ENCODE measurements around the gene C5orf46.
"Not testable (repeated sequence)": the region's sequence is repeated elsewhere in the genome, so short reads cannot be mapped to it uniquely, and the experiment has no call there.

The C5orf46 gene

DNA sequence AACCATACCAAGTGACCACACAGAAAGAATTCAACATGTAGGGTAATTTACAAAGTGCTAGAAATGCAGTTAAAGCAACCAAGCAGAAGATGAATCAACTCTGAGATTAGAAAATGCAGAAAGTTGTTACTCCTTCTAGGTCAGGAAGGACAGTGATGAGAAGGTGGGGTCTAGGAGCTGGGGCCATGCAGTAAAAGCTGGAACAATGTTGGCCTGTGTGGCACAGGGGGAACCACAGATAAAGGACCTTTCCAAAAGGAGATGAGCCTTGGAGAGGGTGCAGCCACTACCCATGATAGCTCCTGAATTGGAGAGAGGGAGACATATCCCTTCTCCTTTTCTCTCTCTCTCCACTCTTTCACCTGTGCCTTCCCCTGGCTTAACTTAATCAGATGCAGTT, 30.2 kb downstream of the C5orf46 start:
- POLR2A ChIA-PET: no interaction called here
- CTCF ChIA-PET: no interaction called here
- no peak for DNase-seq (ENCODE audit: extremely low spot score)

DNA sequence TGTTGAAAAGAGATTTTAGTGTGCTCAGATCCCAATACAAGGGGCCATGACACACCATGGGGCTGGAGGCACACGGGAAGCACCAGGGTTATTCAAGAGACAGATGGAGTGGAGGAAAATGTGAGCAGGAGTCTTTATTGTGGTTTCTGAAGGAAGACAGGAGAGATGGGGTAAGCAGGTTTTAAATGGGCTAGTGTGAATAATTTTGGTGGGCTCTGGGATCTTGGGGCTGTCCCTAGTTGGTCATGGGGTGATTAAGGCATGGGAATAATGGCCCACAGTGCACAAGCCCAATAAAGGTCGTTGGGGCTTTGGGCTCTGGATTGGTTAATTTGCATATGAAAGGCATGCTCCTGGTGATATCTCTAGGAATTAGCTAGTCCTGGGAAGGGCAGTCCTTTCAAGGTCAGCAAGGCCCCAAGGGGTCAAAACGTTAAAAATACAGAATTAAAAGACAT, 31.4 kb downstream of the C5orf46 start:
- POLR2A ChIA-PET: no interaction called here
- TF ChIP-seq FOXK2 (IDR thresholded peaks at IDR 0.05) (no peak), L3MBTL2 (conservative IDR thresholded peaks at IDR 0.05) (no peak), LEF1 (IDR thresholded peaks at IDR 0.05; ENCODE audit: borderline replicate concordance) (no peak), ELF4 (IDR thresholded peaks at IDR 0.05) (no peak), NFRKB (IDR thresholded peaks at IDR 0.05) (no peak), CTBP1 (IDR thresholded peaks at IDR 0.05; ENCODE audit: borderline replicate concordance) (no peak), HDGF (IDR thresholded peaks at IDR 0.05; ENCODE audit: borderline replicate concordance) (no peak), BHLHE40 (IDR thresholded peaks at IDR 0.05; ENCODE audit: borderline replicate concordance) (no peak), TARDBP (IDR thresholded peaks at IDR 0.05) (no peak)
- CTCF ChIA-PET: no interaction called here
- no peak for DNase-seq (ENCODE audit: extremely low spot score)

More for the DNA sequence above, 30.2 kb downstream of the C5orf46 start:
- TF ChIP-seq BHLHE40 (IDR thresholded peaks at IDR 0.05; ENCODE audit: borderline replicate concordance) (no peak), FOXM1 (IDR thresholded peaks at IDR 0.05; ENCODE audit: borderline replicate concordance) (no peak), ELF4 (IDR thresholded peaks at IDR 0.05) (no peak), FOXA1 (IDR thresholded peaks at IDR 0.05) (no peak), TARDBP (IDR thresholded peaks at IDR 0.05) (no peak), HDGF (IDR thresholded peaks at IDR 0.05; ENCODE audit: borderline replicate concordance) (no peak), NFRKB (IDR thresholded peaks at IDR 0.05) (no peak), CTBP1 (IDR thresholded peaks at IDR 0.05; ENCODE audit: borderline replicate concordance) (no peak), FOXK2 (IDR thresholded peaks at IDR 0.05) (no peak), SUZ12 (IDR thresholded peaks at IDR 0.05) (no peak), L3MBTL2 (conservative IDR thresholded peaks at IDR 0.05) (no peak), SP1 (IDR thresholded peaks at IDR 0.05) (no peak), ARNT (IDR thresholded peaks at IDR 0.05) (no peak), LEF1 (IDR thresholded peaks at IDR 0.05; ENCODE audit: borderline replicate concordance) (no peak), ZNF384 (IDR thresholded peaks at IDR 0.05) (no peak)
- TF ChIP-seq, protein P1, sequence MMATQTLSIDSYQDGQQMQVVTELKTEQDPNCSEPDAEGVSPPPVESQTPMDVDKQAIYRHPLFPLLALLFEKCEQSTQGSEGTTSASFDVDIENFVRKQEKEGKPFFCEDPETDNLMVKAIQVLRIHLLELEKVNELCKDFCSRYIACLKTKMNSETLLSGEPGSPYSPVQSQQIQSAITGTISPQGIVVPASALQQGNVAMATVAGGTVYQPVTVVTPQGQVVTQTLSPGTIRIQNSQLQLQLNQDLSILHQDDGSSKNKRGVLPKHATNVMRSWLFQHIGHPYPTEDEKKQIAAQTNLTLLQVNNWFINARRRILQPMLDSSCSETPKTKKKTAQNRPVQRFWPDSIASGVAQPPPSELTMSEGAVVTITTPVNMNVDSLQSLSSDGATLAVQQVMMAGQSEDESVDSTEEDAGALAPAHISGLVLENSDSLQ (IDR thresholded peaks at IDR 0.05): no peak

DNA sequence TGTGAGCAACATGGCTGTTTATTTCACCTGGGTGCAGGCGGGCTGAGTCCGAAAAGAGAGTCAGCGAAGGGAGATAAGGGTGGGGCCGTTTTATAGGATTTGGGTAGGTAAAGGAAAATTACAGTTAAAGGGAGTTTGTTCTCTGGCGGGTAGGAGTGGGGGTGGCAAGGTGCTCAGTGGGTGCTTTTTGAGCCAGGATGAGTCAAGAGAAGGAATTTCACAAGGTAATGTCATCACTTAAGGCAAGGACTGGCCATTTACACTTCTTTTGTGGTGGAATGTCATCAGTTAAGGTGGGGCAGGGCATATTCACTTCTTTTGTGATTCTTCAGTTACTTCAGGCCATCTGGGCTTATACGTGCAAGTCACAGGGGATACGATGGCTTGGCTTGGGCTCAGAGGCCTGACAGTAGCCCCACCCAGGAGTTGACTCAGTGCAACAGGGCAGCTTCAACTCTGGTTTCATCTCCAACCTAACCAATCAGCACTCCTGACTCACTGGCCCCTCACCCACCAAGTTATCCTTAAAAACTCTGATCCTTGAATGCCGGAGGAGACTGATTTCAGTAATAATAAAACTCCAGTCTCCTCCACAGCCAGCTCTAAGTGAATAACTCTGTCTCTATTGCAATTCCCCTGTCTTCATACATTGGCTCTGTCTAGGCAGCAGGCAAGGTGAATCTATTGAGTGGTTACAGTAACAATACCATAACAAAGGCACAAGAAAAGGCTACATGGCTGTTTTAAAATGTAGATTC, 32.0 kb downstream of the C5orf46 start:
- POLR2A ChIA-PET; CTCF ChIA-PET; DNase-seq (ENCODE audit: extremely low spot score): not testable (repeated sequence)

DNA sequence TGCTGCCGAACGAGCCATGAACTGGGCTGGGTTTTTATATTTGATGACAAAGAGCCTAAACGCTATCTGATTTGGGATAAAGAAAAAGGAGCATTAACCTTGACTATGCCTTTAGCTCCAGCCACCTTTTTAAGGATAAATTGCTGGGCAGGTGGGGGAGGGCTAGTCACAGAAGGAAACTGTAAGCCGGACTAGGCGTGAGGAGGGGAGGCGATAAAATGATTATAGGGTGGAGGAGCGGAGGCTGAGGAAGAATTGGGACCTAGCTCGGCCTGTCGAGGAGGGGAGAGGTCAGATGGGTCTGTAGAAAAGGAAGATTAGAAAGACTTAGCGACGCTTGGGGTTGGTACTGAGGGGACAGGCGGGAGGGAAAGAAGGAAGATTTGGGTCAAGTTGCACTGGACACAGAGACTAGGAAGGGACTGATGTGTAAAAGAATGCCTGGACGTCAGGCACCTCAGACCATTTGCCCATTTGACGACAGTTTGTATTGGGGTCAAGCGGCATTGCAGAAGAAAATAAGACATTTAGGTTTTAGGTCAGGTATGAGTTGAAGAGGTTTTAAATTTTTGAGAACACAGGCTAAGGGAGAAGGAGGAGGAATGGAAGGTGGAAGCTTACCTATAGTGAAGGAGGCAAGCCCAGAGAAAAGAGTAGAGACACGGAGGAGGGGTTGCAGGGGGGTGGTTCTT, 33.4 kb downstream of the C5orf46 start:
- CTCF ChIA-PET; DNase-seq (ENCODE audit: extremely low spot score); POLR2A ChIA-PET: not testable (repeated sequence)

DNA sequence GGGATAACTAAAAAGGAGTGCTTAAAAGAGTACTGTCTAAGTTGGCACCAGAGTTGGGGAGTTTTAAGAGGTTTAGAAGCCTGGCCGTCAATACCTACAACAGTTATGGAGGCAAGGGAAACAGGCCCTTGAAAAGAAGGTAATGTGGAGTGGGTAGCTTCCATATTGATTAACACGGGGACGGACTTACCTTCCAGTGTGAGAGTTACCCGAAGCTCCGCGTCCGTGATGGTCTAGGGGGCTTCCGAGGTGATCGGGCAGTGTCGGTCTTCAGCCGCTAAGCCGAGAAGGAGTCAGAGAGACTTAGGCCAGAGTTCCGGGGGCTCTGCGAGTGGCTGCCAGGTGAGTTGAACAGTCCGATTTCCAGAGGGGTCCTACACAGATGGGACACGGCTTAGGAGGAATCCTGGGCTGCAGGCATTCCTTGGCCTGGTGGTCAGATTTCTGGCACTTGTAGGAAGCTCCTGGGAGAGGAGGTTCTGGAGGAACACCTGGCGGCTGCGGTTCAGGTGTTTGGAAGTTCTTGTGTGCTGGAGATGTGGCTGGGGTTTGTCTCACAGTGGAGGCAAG, 34.3 kb downstream of the C5orf46 start:
- DNase-seq (ENCODE audit: extremely low spot score); CTCF ChIA-PET; POLR2A ChIA-PET: not testable (repeated sequence)

DNA sequence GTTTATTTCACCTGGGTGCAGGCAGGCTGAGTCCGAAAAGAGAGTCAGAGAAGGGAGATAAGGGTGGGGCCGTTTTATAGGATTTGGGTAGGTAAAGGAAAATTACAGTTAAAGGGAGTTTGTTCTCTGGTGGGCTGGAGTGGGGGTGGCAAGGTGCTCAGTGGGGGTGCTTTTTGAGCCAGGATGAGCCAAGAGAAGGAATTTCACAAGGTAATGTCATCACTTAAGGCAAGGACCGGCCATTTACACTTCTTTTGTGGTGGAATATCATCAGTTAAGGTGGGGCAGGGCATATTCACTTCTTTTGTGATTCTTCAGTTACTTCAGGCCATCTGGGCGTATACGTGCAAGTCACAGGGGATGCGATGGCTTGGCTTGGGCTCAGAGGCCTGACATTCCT, 36.4 kb downstream of the C5orf46 start:
- CTCF ChIA-PET; POLR2A ChIA-PET; DNase-seq (ENCODE audit: extremely low spot score): not testable (repeated sequence)

DNA sequence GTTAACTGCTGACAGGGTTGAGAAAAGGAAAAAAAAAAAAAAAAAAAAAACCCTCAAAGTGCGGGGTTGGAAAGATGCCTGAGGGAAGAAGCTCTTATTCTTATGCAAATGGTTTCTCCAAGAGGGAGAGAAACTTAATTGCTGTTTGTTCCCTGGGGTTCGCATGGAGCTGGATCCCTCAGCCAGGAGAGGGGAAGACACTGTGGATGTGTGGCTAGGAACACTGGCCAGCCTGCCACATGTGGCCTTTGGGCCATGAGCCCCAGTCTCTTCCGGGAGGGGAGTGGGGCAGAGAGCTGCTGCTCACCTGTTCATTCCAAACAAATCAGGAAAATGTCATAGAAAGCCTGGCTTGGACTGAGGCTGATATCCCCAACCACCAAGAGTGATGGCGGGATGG, 37.2 kb downstream of the C5orf46 start:
- no peak for DNase-seq (ENCODE audit: extremely low spot score)
- CTCF ChIA-PET: no interaction called here
- TF ChIP-seq FOXM1 (IDR thresholded peaks at IDR 0.05; ENCODE audit: borderline replicate concordance) (no peak), CTBP1 (IDR thresholded peaks at IDR 0.05; ENCODE audit: borderline replicate concordance) (no peak), FOXK2 (IDR thresholded peaks at IDR 0.05) (no peak), ELF4 (IDR thresholded peaks at IDR 0.05) (no peak), SP1 (IDR thresholded peaks at IDR 0.05) (no peak), TARDBP (IDR thresholded peaks at IDR 0.05) (no peak), SUZ12 (IDR thresholded peaks at IDR 0.05) (no peak), BHLHE40 (IDR thresholded peaks at IDR 0.05; ENCODE audit: borderline replicate concordance) (no peak), HDGF (IDR thresholded peaks at IDR 0.05; ENCODE audit: borderline replicate concordance) (no peak), LEF1 (IDR thresholded peaks at IDR 0.05; ENCODE audit: borderline replicate concordance) (no peak), FOXA1 (IDR thresholded peaks at IDR 0.05) (no peak), L3MBTL2 (conservative IDR thresholded peaks at IDR 0.05) (no peak), ZNF384 (IDR thresholded peaks at IDR 0.05) (no peak), ARNT (IDR thresholded peaks at IDR 0.05) (no peak), NFRKB (IDR thresholded peaks at IDR 0.05) (no peak)
- TF ChIP-seq, protein P1 (IDR thresholded peaks at IDR 0.05): no peak
- POLR2A ChIA-PET: no interaction called here

All from HEK293T (cell line).